ENCODE measurements around the gene MAN1C1. TPM values are rescaled to one million over a fixed set of nuclear protein-coding genes. Genes with fewer than 3 reads are reported as not detected.

Gene MAN1C1
- polyA plus RNA-seq, 1 donor from 2014 or later, result 1.3 TPM

- no peak overlapping the region for H3K4me2 ChIP-seq (ENCODE audit: low read length)
These were observed 154.1 kb downstream of the MAN1C1 start for GRCh38 chr1:25770541-25771220.

More at GRCh38 chr1:25770541-25771220, 154.1 kb downstream of the MAN1C1 start:
- no peaks in the 10 kb centered on the region for H4K20me1 ChIP-seq (ENCODE audit: insufficient read depth)
- H3K9ac ChIP-seq (ENCODE audit: low read length), result no peak overlapping the region
- no peak overlapping the region for H3K27ac ChIP-seq (ENCODE audit: low read length)
- no peaks in the 10 kb centered on the region for H3F3A ChIP-seq (ENCODE audit: insufficient read depth, low read length, poor library complexity, severe bottlenecking)
- no peaks in the 10 kb centered on the region for H3K79me2 ChIP-seq (replicated peaks; ENCODE audit: insufficient read depth, low read length)
- no peaks in the 10 kb centered on the region for H3K9me2 ChIP-seq (ENCODE audit: insufficient read depth, low read length)
- H3K27me3 ChIP-seq (ENCODE audit: insufficient read depth, low read depth, low read length), result no peaks in the 10 kb centered on the region
- no peak overlapping the region for H2AFZ ChIP-seq (ENCODE audit: low read depth, low read length)
- no peak overlapping the region for H3K4me3 ChIP-seq (ENCODE audit: low read length)
- no peaks in the 10 kb centered on the region for H3K9me3 ChIP-seq (ENCODE audit: low read length)
- H3K36me3 ChIP-seq (ENCODE audit: insufficient read depth, low read length), result no peaks in the 10 kb centered on the region
- TF ChIP-seq REST (IDR thresholded peaks at IDR 0.05; ENCODE audit: borderline replicate concordance) (no peak), SMC3 (conservative IDR thresholded peaks at IDR 0.05; ENCODE audit: poor library complexity) (no peak), RAD21 (conservative IDR thresholded peaks at IDR 0.05) (no peak), POLR2AphosphoS5 (IDR thresholded peaks at IDR 0.05) (no peak), EP300 (conservative IDR thresholded peaks at IDR 0.05; ENCODE audit: poor library complexity, severe bottlenecking) (no peak), TAF1 (IDR thresholded peaks at IDR 0.05; ENCODE audit: low read depth) (no peak), MXI1 (conservative IDR thresholded peaks at IDR 0.05; ENCODE audit: poor library complexity, severe bottlenecking) (no peak), CTCF (IDR thresholded peaks at IDR 0.05; ENCODE audit: poor library complexity, severe bottlenecking) (no peak), EZH2 (IDR thresholded peaks at IDR 0.05; ENCODE audit: borderline replicate concordance, insufficient read depth, low read length, poor library complexity, severe bottlenecking) (no peak)
